PC-3 (cell line): ENCODE measurements around the gene KLHL30. TPM values are rescaled to one million over a fixed set of nuclear protein-coding genes. Genes with fewer than 3 reads are reported as not detected.

ENCODE experiments used
- ATAC-seq: fragments of 200-7000 bp; cut with Tn5 transposase; 2 replicates; pipeline ENCODE4 v1.9.1; 2020; ENCODE audit warnings: mild to moderate bottlenecking, moderate library complexity
- BruUV-seq: library from RNA; stranded (reverse); fragments of 400-500 nt; replicated peaks from 2 replicates; lab custom pipeline; 2021; lab: Mats Ljungman, UMichigan
- CTCF ChIA-PET: fragments of 300-600 bp; sonication (Branson Sonifier 250); formaldehyde crosslinking; loops from one replicate; lab custom pipeline; 2022; ENCODE audit warnings: antibody characterized with exemption; lab: Charles Lee
- POLR2A ChIA-PET: fragments of 300-600 bp; sonication (Branson Sonifier 250); formaldehyde crosslinking; loops from one replicate; lab custom pipeline; 2022; ENCODE audit warnings: antibody characterized with exemption; ENCODE audit not compliant: unreplicated experiment; lab: Charles Lee
- DNase-seq: peaks from one replicate; pipeline ENCODE4 v3.0.0-alpha.2; 2015
- H2AFZ ChIP-seq: fragments of 300-600 bp; sonication (generic); 2 replicates; pipeline ENCODE4 v1.6.0; 2016; ENCODE audit warnings: antibody characterized with exemption, low read length
- H3F3A ChIP-seq: fragments of 300-600 bp; sonication (generic); one replicate; pipeline ENCODE4 v1.6.0; 2017; ENCODE audit warnings: antibody characterized with exemption, low read length, control low read depth, mild to moderate bottlenecking; ENCODE audit not compliant: unreplicated experiment
- H3K27ac ChIP-seq: fragments of 300-600 bp; sonication (generic); 2 replicates; pipeline ENCODE4 v1.5.1; 2016; ENCODE audit warnings: mild to moderate bottlenecking, low read length
- H3K27me3 ChIP-seq: fragments of 300-600 bp; sonication (generic); 2 replicates; pipeline ENCODE4 v1.6.1; 2016; ENCODE audit warnings: low read length, mixed read lengths
- H3K36me3 ChIP-seq: fragments of 300-600 bp; sonication (generic); 2 replicates; pipeline ENCODE4 v1.6.1; 2016; ENCODE audit warnings: low read depth, mixed run types, low read length, mixed read lengths
- H3K4me1 ChIP-seq: fragments of 300-600 bp; sonication (generic); 2 replicates; pipeline ENCODE4 v1.5.1; 2016; ENCODE audit warnings: low read length; ENCODE audit not compliant: insufficient read depth
- H3K4me2 ChIP-seq: fragments of 300-600 bp; sonication (generic); 2 replicates; pipeline ENCODE4 v1.6.0; 2016; ENCODE audit warnings: low read length
- H3K4me3 ChIP-seq: fragments of 300-600 bp; sonication (generic); 2 replicates; pipeline ENCODE4 v1.5.1; 2016; ENCODE audit warnings: mild to moderate bottlenecking, low read length, mixed read lengths
- H3K79me2 ChIP-seq: fragments of 300-600 bp; sonication (generic); 2 replicates; pipeline ENCODE4 v1.6.1; 2017; ENCODE audit warnings: low read length, mixed read lengths
- H3K9ac ChIP-seq: fragments of 300-600 bp; sonication (generic); 2 replicates; pipeline ENCODE4 v1.6.0; 2016; ENCODE audit warnings: mild to moderate bottlenecking, low read length
- H3K9me2 ChIP-seq: fragments of 300-600 bp; sonication (generic); replicated peaks from 2 replicates; pipeline ENCODE4 v1.6.1; 2016; ENCODE audit warnings: mixed run types, low read length, mixed read lengths
- H3K9me3 ChIP-seq: fragments of 300-600 bp; sonication (generic); 2 replicates; pipeline ENCODE4 v1.6.1; 2016; ENCODE audit warnings: low read length, mixed read lengths
- H4K20me1 ChIP-seq: fragments of 300-600 bp; sonication (generic); 2 replicates; pipeline ENCODE4 v1.6.1; 2016; ENCODE audit warnings: low read length, mixed read lengths
- EZH2 ChIP-seq: fragments of 300-600 bp; sonication (generic); IDR thresholded peaks from one replicate; pipeline ENCODE4 v1.6.1; 2017; ENCODE audit warnings: antibody characterized with exemption, mild to moderate bottlenecking, low read length; ENCODE audit not compliant: unreplicated experiment
- EZH2phosphoT487 ChIP-seq: fragments of 300-600 bp; sonication (generic); IDR thresholded peaks from 2 replicates; pipeline ENCODE4 v1.6.1; 2018; ENCODE audit warnings: mild to moderate bottlenecking, antibody characterized with exemption, low read length, borderline replicate concordance
- intact Hi-C: fragments of 100-400 bp; cut with micrococcal nuclease; formaldehyde crosslinking; loops from 2 replicates; pipeline ENCODE4 v1.9.0; 2023
- total RNA-seq: library from RNA; depleted of rRNA; stranded (reverse); fragments of >200 nt; gene quantifications from 2 replicates; pipeline ENCODE4 v1.2.3, GENCODE V29; 2014
- TF ChIP-seq, protein P1 (sequence below): fragments of 300-600 bp; sonication (generic); conservative IDR thresholded peaks from 2 replicates; pipeline ENCODE4 v1.5.1; 2017; ENCODE audit warnings: antibody characterized with exemption, low read depth, mild to moderate bottlenecking, low read length

Gene KLHL30
- total RNA-seq, 1 experiment from 2014 or later: not detected

GRCh38 chr2:238182362-238182761, 43.9 kb downstream of the KLHL30 start:
- Histone ChIP-seq H3F3A (no peaks in the 10 kb centered on the region), H3K27me3 (no peaks in the 10 kb centered on the region), H3K4me1 (no peaks in the 10 kb centered on the region), H3K9ac (no peak overlapping the region), H3K27ac (no peak overlapping the region), H3K4me2 (no peak overlapping the region), H3K79me2 (no peaks in the 10 kb centered on the region), H3K9me3 (no peaks in the 10 kb centered on the region), H3K4me3 (no peak overlapping the region), H4K20me1 (no peaks in the 10 kb centered on the region), H2AFZ (no peak overlapping the region), H3K36me3 (peaks cover 64% of the 10 kb centered on the region), H3K9me2 (no peaks in the 10 kb centered on the region)
- ATAC-seq: no peak
- POLR2A ChIA-PET: no interaction called here
- intact Hi-C loops: no loop called here
- DNase-seq: no peak
- no TSS peak for BruUV-seq
- CTCF ChIA-PET: no interaction called here
- TF ChIP-seq EZH2 (no peak), EZH2phosphoT487 (no peak)
- TF ChIP-seq, protein P1, sequence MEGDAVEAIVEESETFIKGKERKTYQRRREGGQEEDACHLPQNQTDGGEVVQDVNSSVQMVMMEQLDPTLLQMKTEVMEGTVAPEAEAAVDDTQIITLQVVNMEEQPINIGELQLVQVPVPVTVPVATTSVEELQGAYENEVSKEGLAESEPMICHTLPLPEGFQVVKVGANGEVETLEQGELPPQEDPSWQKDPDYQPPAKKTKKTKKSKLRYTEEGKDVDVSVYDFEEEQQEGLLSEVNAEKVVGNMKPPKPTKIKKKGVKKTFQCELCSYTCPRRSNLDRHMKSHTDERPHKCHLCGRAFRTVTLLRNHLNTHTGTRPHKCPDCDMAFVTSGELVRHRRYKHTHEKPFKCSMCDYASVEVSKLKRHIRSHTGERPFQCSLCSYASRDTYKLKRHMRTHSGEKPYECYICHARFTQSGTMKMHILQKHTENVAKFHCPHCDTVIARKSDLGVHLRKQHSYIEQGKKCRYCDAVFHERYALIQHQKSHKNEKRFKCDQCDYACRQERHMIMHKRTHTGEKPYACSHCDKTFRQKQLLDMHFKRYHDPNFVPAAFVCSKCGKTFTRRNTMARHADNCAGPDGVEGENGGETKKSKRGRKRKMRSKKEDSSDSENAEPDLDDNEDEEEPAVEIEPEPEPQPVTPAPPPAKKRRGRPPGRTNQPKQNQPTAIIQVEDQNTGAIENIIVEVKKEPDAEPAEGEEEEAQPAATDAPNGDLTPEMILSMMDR: no peak

GRCh38 chr2:238183821-238184220, 45.4 kb downstream of the KLHL30 start:
- Histone ChIP-seq H3K9ac (no peak overlapping the region), H4K20me1 (no peaks in the 10 kb centered on the region), H3K4me3 (no peak overlapping the region), H3K27me3 (no peaks in the 10 kb centered on the region), H2AFZ (no peak overlapping the region), H3F3A (no peaks in the 10 kb centered on the region), H3K27ac (no peak overlapping the region), H3K4me2 (no peak overlapping the region), H3K4me1 (no peaks in the 10 kb centered on the region), H3K36me3 (peaks cover 71% of the 10 kb centered on the region), H3K79me2 (no peaks in the 10 kb centered on the region), H3K9me2 (no peaks in the 10 kb centered on the region), H3K9me3 (no peaks in the 10 kb centered on the region)
- DNase-seq (no peak), ATAC-seq (no peak)
- no peak for TF ChIP-seq EZH2
- TF ChIP-seq EZH2phosphoT487: no peak
- TF ChIP-seq, protein P1: no peak
- no TSS peak for BruUV-seq
- POLR2A ChIA-PET: no interaction called here
- CTCF ChIA-PET: no interaction called here
- intact Hi-C loops: no loop called here

GRCh38 chr2:238187618-238188548, 49.4 kb downstream of the KLHL30 start:
- Histone ChIP-seq H3F3A (no peaks in the 10 kb centered on the region), H3K36me3 (peaks cover 68% of the 10 kb centered on the region), H3K79me2 (no peaks in the 10 kb centered on the region), H3K27ac (no peak overlapping the region), H3K9me2 (no peaks in the 10 kb centered on the region), H3K4me2 (no peak overlapping the region), H3K9me3 (no peaks in the 10 kb centered on the region), H3K27me3 (no peaks in the 10 kb centered on the region), H4K20me1 (no peaks in the 10 kb centered on the region), H2AFZ (no peak overlapping the region), H3K4me3 (no peak overlapping the region), H3K4me1 (no peaks in the 10 kb centered on the region), H3K9ac (no peak overlapping the region)
- DNase-seq (no peak), ATAC-seq (no peak)
- BruUV-seq: no TSS peak
- CTCF ChIA-PET: no interaction called here
- POLR2A ChIA-PET: no interaction called here
- TF ChIP-seq, protein P1: no peak
- no peak for TF ChIP-seq EZH2
- TF ChIP-seq EZH2phosphoT487: no peak
- intact Hi-C loops: no loop called here
